Testis (tissue), 3 donors: Measurements from ENCODE around the gene VN1R5. TPM values are rescaled to one million over a fixed set of nuclear protein-coding genes. Genes with fewer than 3 reads are reported as not detected.

ENCODE experiments used
- DNase-seq: peaks from one replicate; pipeline ENCODE4 v3.0.0-alpha.2; 2019
- H3K27ac ChIP-seq, 2 donors: fragments of 200-600 bp; sonication (generic); one replicate each; pipeline ENCODE4 v1.5.1; 2019
- H3K27me3 ChIP-seq: fragments of 200-600 bp; sonication (generic); one replicate; pipeline ENCODE4 v1.5.1; 2019
- H3K36me3 ChIP-seq: fragments of 200-600 bp; sonication (generic); one replicate; pipeline ENCODE4 v1.5.1; 2017; ENCODE audit warnings: low read depth; ENCODE audit errors: missing control alignments
- H3K4me1 ChIP-seq: fragments of 200-600 bp; sonication (generic); one replicate; pipeline ENCODE4 v1.5.1; 2019
- H3K4me3 ChIP-seq, 2 donors: fragments of 200-600 bp; sonication (generic); one replicate each; pipeline ENCODE4 v1.5.1; 2017 to 2019
- H3K9me3 ChIP-seq: fragments of 200-600 bp; sonication (generic); one replicate; pipeline ENCODE4 v1.5.1; 2017
- CTCF ChIP-seq, 3 experiments: fragments of 450-650 bp in 2 of 3; fragments of 200-600 bp in 1 of 3; sonication (generic) in 1 of 3; IDR thresholded peaks; one replicate each; pipeline ENCODE4 v1.5.1; 2016 to 2019; ENCODE audit warnings: antibody characterized with exemption in 3 of 3, mild to moderate bottlenecking in 2 of 3, moderate library complexity in 1 of 3
- POLR2A ChIP-seq: fragments of 450-650 bp; IDR thresholded peaks from one replicate; pipeline ENCODE4 v1.6.1; 2017; ENCODE audit warnings: antibody characterized with exemption, mild to moderate bottlenecking, moderate library complexity
- WGBS, 2 donors: methylation state at CpG; one replicate each; pipeline ENCODE4 v1.1.5; 2018; 5-methylcytosine and 5-hydroxymethylcytosine counted together
- intact Hi-C: fragments of 100-400 bp; cut with DNase I; formaldehyde crosslinking; loops from one replicate; pipeline ENCODE4 v1.15.1; 2023; ENCODE audit warnings: low total_unique reads
- polyA plus RNA-seq: library from polyadenylated mRNA; stranded (reverse); fragments of 350-450 nt; fragmentation: Illumina TruSeq; extraction: RNeasy Lipid Tissue Mini Kit (QIAGEN cat#74804); gene quantifications from one replicate; pipeline ENCODE4 v1.2.3, GENCODE V29; 2014; ENCODE audit warnings: low read depth, low replicate concordance; ENCODE audit not compliant: insufficient read depth
- total RNA-seq, 2 donors: library from RNA; depleted of rRNA; stranded (reverse); fragments of >200 nt; gene quantifications; one replicate each; pipeline ENCODE4 v1.2.3, GENCODE V29; 2016

Gene VN1R5
- total and polyA plus RNA-seq, 3 donors from 2014 or later, result not detected

DNA sequence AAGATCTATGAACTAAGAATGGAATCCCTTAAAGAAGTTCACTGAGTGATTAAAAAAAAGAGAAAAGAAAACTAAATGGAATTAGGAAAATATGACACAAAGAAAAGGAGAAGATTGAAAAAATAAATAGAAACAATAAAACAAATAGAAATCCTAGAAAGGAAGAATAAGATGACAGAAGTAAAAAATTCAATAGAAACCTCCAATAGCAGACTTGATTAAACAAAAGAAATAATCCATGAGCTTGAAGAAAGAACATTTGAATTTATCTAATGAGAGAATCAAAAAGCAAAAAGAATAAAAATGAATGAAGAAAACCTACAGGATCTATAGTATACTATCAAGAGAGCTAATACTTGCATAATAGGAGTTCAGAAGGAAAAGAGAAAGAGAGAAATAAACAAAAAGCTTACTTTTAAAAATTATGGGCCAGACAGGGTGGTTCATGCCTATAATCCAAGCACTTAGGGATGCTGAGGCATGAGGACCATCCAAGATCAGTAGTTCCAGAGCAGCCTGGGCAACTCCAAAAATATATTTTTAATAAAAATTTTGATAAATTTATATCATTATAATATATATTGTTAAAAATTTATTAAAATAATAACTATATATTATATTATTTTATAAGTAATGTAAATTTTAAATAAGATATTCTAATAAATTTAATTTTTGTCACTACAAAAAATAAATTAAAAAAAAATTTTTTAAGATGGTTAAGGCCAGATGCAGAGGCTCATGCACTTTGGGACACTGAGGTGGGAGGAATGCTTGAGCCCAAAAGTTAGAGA, 9.4 kb upstream of the VN1R5 start:
- intact Hi-C loops, result no loop called here
- no peak overlapping the region for H3K4me3 ChIP-seq
- no peaks in the 10 kb centered on the region for H3K36me3 ChIP-seq
- DNase-seq, result no peak
- no peak overlapping the region for H3K27ac ChIP-seq
- no peaks in the 10 kb centered on the region for H3K27me3 ChIP-seq
- no peak for TF ChIP-seq POLR2A
- no peak for TF ChIP-seq CTCF (IDR thresholded peaks at IDR 0.05)
- H3K9me3 ChIP-seq, result no peaks in the 10 kb centered on the region
- H3K4me1 ChIP-seq, result no peaks in the 10 kb centered on the region

DNA sequence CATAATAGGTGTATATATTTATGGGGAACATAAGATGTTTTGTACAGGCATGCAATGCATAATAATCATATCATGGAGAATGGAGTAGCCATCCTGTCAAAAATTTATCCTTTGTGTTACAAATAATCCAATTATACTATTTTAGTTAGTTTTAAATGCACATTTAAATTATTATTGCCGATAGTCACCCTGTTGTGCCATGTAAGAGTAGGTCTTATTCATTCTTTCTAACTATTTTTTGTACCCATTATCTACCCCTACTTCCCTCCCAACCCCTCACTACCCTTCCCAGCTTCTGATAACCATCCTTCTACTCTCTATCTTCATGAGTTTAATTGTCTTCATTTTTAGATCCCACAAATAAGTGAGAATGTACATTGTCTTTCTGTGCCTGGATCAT, 8.3 kb upstream of the VN1R5 start:
- no peaks in the 10 kb centered on the region for H3K9me3 ChIP-seq
- no peak overlapping the region for H3K27ac ChIP-seq
- intact Hi-C loops, result no loop called here
- H3K27me3 ChIP-seq, result no peaks in the 10 kb centered on the region
- no peaks in the 10 kb centered on the region for H3K36me3 ChIP-seq
- no peaks in the 10 kb centered on the region for H3K4me1 ChIP-seq
- no peak for DNase-seq
- no peak overlapping the region for H3K4me3 ChIP-seq
- TF ChIP-seq POLR2A (no peak), CTCF (IDR thresholded peaks at IDR 0.05) (no peak)
- 90 to 100% methylated on average over 1 of the region's 1 CpG for WGBS, 2 donors

DNA sequence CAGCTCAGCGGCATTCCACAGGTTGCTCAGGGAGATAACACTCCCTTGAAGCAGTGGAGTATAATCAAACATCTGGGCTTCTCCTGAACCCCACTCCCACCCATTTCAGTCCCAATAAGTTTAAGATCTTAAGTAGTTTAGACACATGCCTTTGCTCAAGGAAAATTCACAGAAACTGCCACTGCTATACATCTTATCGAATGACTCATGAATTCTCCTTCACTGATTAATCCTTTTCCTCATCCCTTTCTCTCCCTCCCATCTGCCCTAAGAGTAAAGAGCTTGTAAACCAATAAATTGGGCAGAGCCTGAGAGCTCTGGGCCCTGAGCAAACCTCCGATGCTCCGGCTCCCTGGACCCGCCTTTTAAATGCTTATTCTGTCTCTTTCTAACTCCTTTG, 10.2 kb downstream of the VN1R5 start:
- H3K4me1 ChIP-seq, result no peaks in the 10 kb centered on the region
- DNase-seq, result no peak
- WGBS, 2 donors, result 80 to 83% methylated on average over 5 of the region's 5 CpGs
- no peaks in the 10 kb centered on the region for H3K9me3 ChIP-seq
- no peaks in the 10 kb centered on the region for H3K36me3 ChIP-seq
- intact Hi-C loops, result no loop called here
- no peak overlapping the region for H3K4me3 ChIP-seq
- H3K27ac ChIP-seq, result no peak overlapping the region
- H3K27me3 ChIP-seq, result no peaks in the 10 kb centered on the region
- TF ChIP-seq CTCF (IDR thresholded peaks at IDR 0.05), result no peak
- no peak for TF ChIP-seq POLR2A

DNA sequence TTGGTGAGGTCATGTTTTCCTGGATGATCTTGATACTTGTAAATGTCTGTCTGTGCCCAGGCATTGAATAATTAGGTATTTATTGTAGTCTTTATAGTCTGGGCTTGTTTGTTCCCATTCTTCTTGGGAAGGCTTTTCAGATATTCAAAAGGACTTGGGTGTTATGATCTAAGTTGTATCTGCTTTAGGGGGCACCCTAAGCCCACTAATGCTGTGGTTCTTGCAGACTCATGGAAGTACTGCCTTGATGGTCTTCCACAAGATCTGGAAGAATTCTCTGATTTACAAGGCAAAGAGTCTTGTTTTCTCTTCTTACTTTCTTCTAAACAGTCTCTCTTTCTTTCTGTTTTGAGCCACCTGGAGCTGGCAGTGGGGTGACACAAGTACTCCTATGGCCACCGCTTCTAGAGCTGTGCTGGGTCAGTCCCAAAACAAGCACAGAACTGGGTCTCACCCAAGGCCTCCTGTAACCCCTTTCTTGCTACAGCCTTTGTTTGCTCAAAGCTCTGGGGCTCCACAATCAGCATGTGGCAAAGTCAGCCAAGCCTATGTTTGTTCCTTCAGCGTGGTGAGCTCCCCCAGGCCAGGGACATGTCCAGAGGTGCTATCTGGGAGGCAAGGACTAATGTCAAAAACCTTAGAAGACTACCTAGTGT, 12.6 kb downstream of the VN1R5 start:
- H3K36me3 ChIP-seq, result no peaks in the 10 kb centered on the region
- H3K9me3 ChIP-seq, result no peaks in the 10 kb centered on the region
- H3K27me3 ChIP-seq, result no peaks in the 10 kb centered on the region
- no peak for DNase-seq
- WGBS, 2 donors, result 78 to 85% methylated on average over 2 of the region's 2 CpGs
- intact Hi-C loops, result no loop called here
- TF ChIP-seq CTCF (IDR thresholded peaks at IDR 0.05), result no peak
- no peak for TF ChIP-seq POLR2A
- H3K4me1 ChIP-seq, result no peaks in the 10 kb centered on the region
- H3K27ac ChIP-seq, result no peak overlapping the region
- H3K4me3 ChIP-seq, result no peak overlapping the region

DNA sequence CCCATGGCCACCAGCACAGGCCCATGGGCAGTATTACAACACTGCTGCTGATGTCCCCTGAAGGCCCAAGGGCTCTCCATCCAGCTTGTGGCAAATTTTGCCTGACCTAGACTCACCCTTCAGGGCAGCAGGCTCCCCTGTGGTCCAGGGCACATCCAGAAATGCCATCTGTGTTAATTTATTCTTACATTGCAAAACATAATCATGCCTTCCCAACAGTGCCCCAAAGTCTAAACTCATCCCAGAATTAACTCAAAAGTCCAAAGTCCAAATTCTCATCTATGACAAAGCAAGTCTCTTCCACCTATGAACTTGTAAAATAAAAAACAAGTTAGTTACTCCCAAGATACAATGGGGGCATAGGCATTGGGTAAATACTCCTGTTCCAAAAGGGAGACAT, 13.3 kb downstream of the VN1R5 start:
- intact Hi-C loops, result no loop called here
- no peak for DNase-seq
- TF ChIP-seq POLR2A, result no peak
- no peak for TF ChIP-seq CTCF (IDR thresholded peaks at IDR 0.05)
- Histone ChIP-seq H3K9me3 (no peaks in the 10 kb centered on the region), H3K4me3 (no peak overlapping the region), H3K27me3 (no peaks in the 10 kb centered on the region), H3K4me1 (no peaks in the 10 kb centered on the region), H3K36me3 (no peaks in the 10 kb centered on the region), H3K27ac (no peak overlapping the region)
